ENCODE results near the gene IFI6. TPM values are rescaled to one million over a fixed set of nuclear protein-coding genes. Genes with fewer than 3 reads are reported as not detected.

The IFI6 gene
- total and polyA plus RNA-seq, 2 of the 8 experiments (the other 6 are each of a cell fraction or from before 2014, with no cell fraction given), result 6.1 to 13.2 TPM

GRCh38 chr1:27669876-27670275 is 2.1 kb downstream of the IFI6 start (continued):
- TF ChIP-seq CHD7 (IDR thresholded peaks at IDR 0.05; ENCODE audit: insufficient replicate concordance, low read length), result no peak
- TF ChIP-seq, protein P1, sequence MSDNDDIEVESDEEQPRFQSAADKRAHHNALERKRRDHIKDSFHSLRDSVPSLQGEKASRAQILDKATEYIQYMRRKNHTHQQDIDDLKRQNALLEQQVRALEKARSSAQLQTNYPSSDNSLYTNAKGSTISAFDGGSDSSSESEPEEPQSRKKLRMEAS (IDR thresholded peaks at IDR 0.05), result no peak

Data from H1 (cell line).